Epithelial cell of proximal tubule (primary cell): Measurements from ENCODE around the gene IMPACT. TPM values are rescaled to one million over a fixed set of nuclear protein-coding genes. Genes with fewer than 3 reads are reported as not detected.

ENCODE experiments used
- DNase-seq: peaks from one replicate; pipeline ENCODE4 v3.0.0-alpha.2; 2011; ENCODE audit warnings: low read depth
- H3K4me3 ChIP-seq: 2 replicates; pipeline ENCODE4 v1.5.1; 2011; ENCODE audit warnings: low read depth, mild to moderate bottlenecking, low read length
- CTCF ChIP-seq: conservative IDR thresholded peaks from 2 replicates; pipeline ENCODE4 v1.5.1; 2012; ENCODE audit warnings: low read depth, mild to moderate bottlenecking, low read length
- total RNA-seq: library from RNA; depleted of rRNA; stranded (reverse); fragments of >200 nt; gene quantifications from 2 replicates; pipeline ENCODE4 v1.2.3, GENCODE V29; 2015

Gene IMPACT
- total RNA-seq, 1 donor from 2014 or later = 15.5 TPM

GRCh38 chr18:24402209-24402785 is 24.2 kb upstream of the IMPACT start:
- TF ChIP-seq CTCF = peak; percentile 37
- no peak overlapping the region for H3K4me3 ChIP-seq
- DNase-seq = no peak

DNA sequence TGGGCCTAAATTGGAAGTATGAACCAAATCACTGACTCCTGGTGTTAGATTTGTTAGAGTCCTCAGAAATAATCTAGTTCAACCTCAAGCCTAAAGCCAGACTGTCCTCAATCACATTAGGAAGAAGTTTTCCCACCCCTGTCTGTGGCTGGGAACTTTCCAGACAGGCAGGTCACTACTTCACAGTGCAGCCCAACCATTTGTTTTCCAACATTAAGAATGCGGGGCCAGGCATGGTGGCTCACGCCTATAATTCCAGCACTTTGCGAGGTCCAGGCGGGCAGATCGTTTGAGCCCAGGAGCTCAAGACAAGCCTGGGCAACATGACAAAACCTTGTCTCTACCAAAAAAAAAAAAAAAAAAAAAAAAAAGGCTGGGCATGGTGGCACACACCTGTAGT is 23.4 kb upstream of the IMPACT start:
- no peak overlapping the region for H3K4me3 ChIP-seq
- no peak for TF ChIP-seq CTCF
- no peak for DNase-seq

GRCh38 chr18:24404591-24404990 is 21.9 kb upstream of the IMPACT start:
- no peak for TF ChIP-seq CTCF
- H3K4me3 ChIP-seq = no peak overlapping the region
- no peak for DNase-seq

- DNase-seq = no peak
- no peak overlapping the region for H3K4me3 ChIP-seq
- no peak for TF ChIP-seq CTCF
Observed at GRCh38 chr18:24408496-24408895, 18.0 kb upstream of the IMPACT start.

DNA sequence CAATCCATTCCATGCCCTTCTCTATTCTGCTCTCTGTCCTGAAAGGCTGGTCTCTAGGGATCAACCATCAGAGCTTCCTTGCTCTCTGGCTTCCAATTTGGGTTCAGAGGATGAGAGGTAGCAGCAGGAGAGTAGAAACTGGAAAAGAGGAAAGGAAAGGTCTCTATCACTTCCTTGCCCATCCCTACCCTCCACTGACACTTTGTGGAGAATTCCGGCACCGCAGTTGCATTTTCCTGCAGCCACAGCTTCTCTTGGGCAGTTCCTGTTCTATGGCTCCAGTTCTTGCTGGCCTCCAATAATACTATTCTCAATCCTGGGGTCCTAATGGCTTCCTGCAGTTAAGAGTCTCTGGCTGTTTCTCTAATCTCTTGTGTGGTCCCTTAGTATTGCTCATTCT is 13.3 kb upstream of the IMPACT start:
- DNase-seq = no peak
- H3K4me3 ChIP-seq = no peak overlapping the region
- peak; percentile 40 for TF ChIP-seq CTCF

GRCh38 chr18:24414349-24415003 is 12.0 kb upstream of the IMPACT start:
- TF ChIP-seq CTCF = no peak
- no peak overlapping the region for H3K4me3 ChIP-seq
- no peak for DNase-seq

DNA sequence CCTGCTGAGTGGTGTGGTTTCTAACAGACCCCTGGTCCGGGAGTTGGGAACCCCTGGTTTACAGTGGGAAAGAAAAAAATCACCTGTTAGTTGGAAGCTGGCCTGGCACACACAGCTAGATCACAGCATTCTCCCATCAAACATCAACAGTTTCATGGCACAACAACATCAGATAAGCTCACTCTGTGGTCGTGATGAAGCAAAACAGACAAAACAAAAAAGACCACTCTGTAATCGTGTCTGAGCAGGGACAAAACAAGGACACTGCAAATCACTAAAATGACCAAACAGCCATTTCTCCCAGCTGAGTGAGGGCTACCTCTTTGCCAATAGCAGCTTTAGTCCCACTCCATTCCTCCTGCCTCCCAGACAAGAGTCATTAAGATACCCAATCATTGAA is 9.0 kb upstream of the IMPACT start:
- H3K4me3 ChIP-seq = no peak overlapping the region
- no peak for DNase-seq
- TF ChIP-seq CTCF = no peak
